K562 (cell line): ENCODE data around the gene IGSF8. TPM values are rescaled to one million over a fixed set of nuclear protein-coding genes. Genes with fewer than 3 reads are reported as not detected.

ENCODE experiments used
- ATAC-seq: fragments of 200-7000 bp; cut with Tn5 transposase; 3 replicates; pipeline ENCODE4 v1.9.1; 2020; ENCODE audit warnings: moderate library complexity
- BruUV-seq: library from RNA; stranded (reverse); fragments of 400-500 nt; replicated peaks from 2 replicates; lab custom pipeline; 2021; lab: Mats Ljungman, UMichigan
- CTCF ChIA-PET: fragments of 300-600 bp; formaldehyde crosslinking; extraction: SDS; loops from one replicate; lab custom pipeline; 2021; ENCODE audit warnings: low intra/inter-chr PET ratio; lab: Yijun Ruan, JAX
- POLR2A ChIA-PET: fragments of 300-600, 350-650 bp; sonication (Branson Sonifier 250); formaldehyde crosslinking; extraction: SDS; loops from one replicate; lab custom pipeline; 2021; ENCODE audit warnings: antibody characterized with exemption, inconsistent platforms; lab: Yijun Ruan, JAX
- DNase-seq, 4 experiments: peaks; one replicate each; pipeline versions ENCODE4 v3.0.0 to v3.0.0-alpha.2; 2011 to 2018; ENCODE audit warnings: low spot score in 3 of 4, mixed read lengths in 3 of 4; ENCODE audit errors: extremely low read depth in 1 of 4
- FAIRE-seq: peaks from 2 replicates; lab custom pipeline; 2011; peaks lifted over from hg19 to GRCh38; lab: Jason Lieb, UNC
- H2AFZ ChIP-seq: 2 replicates; pipeline ENCODE4 v1.6.0; 2011; ENCODE audit warnings: low read depth, low read length, control low read depth, inconsistent platforms
- H3K27ac ChIP-seq: fragments of 200-600 bp; 3 replicates; pipeline ENCODE4 v1.8.0; 2011; ENCODE audit warnings: low read depth, mild to moderate bottlenecking, control low read depth, inconsistent platforms, low read length, moderate library complexity, mixed read lengths; ENCODE audit errors: extremely low read depth
- H3K27me3 ChIP-seq, 2 experiments: fragments of 300-600 bp in 1 of 2; 2 replicates in 1 of 2; 3 replicates in 1 of 2; pipeline versions ENCODE4 v1.6.0 to v1.8.0; 2011; ENCODE audit warnings: inconsistent platforms in 2 of 2, low read length in 2 of 2, mild to moderate bottlenecking in 1 of 2, mixed read lengths in 1 of 2, moderate library complexity in 1 of 2; ENCODE audit not compliant: control insufficient read depth in 2 of 2, insufficient read depth in 2 of 2
- H3K36me3 ChIP-seq: fragments of 300-600 bp; 3 replicates; pipeline ENCODE4 v1.8.0; 2011; ENCODE audit warnings: mild to moderate bottlenecking, low read length, inconsistent platforms; ENCODE audit not compliant: control insufficient read depth, insufficient read depth
- H3K4me1 ChIP-seq, 2 experiments: fragments of 200-600 bp in 1 of 2; replicated peaks in 1 of 2; 2 replicates in 1 of 2; 3 replicates in 1 of 2; pipeline versions ENCODE4 v1.5.1 to v1.8.0; 2011; ENCODE audit warnings: inconsistent platforms in 2 of 2, low read length in 2 of 2, mild to moderate bottlenecking in 1 of 2, mixed read lengths in 1 of 2, moderate library complexity in 1 of 2; ENCODE audit not compliant: control insufficient read depth in 2 of 2, insufficient read depth in 2 of 2
- H3K4me2 ChIP-seq: 2 replicates; pipeline ENCODE4 v1.6.1; 2011; ENCODE audit warnings: low read length, control low read depth, inconsistent platforms, mixed read lengths; ENCODE audit not compliant: insufficient read depth
- H3K4me3 ChIP-seq: fragments of 200-600 bp; sonication (generic), shearing (Covaris generic); 2 replicates; pipeline ENCODE4 v1.5.1; 2016; ENCODE audit warnings: control low read depth, inconsistent platforms
- H3K79me2 ChIP-seq: fragments of 200-600 bp; 3 replicates; pipeline ENCODE4 v1.8.0; 2011; ENCODE audit warnings: low read length, inconsistent platforms; ENCODE audit not compliant: control insufficient read depth, insufficient read depth
- H3K9ac ChIP-seq, 2 experiments: 2 replicates each; pipeline versions ENCODE4 v1.6.0 to v1.6.1; 2011; ENCODE audit warnings: low read depth in 2 of 2, low read length in 2 of 2, control low read depth in 1 of 2, inconsistent platforms in 1 of 2, mild to moderate bottlenecking in 1 of 2, mixed read lengths in 1 of 2; ENCODE audit not compliant: insufficient read depth in 1 of 2
- H3K9me1 ChIP-seq: one replicate; pipeline ENCODE4 v1.6.0; 2011; ENCODE audit warnings: inconsistent platforms, mild to moderate bottlenecking, low read length, moderate library complexity; ENCODE audit not compliant: control insufficient read depth, insufficient read depth
- H3K9me3 ChIP-seq: replicated peaks from 2 replicates; pipeline ENCODE4 v1.5.1; 2011; ENCODE audit warnings: low read depth, low read length, inconsistent platforms; ENCODE audit not compliant: control insufficient read depth, insufficient read depth
- H4K20me1 ChIP-seq: replicated peaks from 2 replicates; pipeline ENCODE4 v1.6.1; 2011; ENCODE audit warnings: low read length, inconsistent platforms, mixed read lengths; ENCODE audit not compliant: control insufficient read depth, insufficient read depth
- CBFA2T3 ChIP-seq: fragments of 450-650 bp; IDR thresholded peaks from 2 replicates; pipeline ENCODE4 v1.6.1; 2017
- CBX1 ChIP-seq: sonication (generic); IDR thresholded peaks from 2 replicates; pipeline ENCODE4 v1.6.1; 2016; ENCODE audit warnings: antibody characterized with exemption, low read depth, mild to moderate bottlenecking
- DDX20 ChIP-seq: fragments of 450-650 bp; IDR thresholded peaks from 2 replicates; pipeline ENCODE4 v1.6.1; 2016; ENCODE audit warnings: missing genetic modification characterization, low read depth, mild to moderate bottlenecking, missing compliant biosample characterization, moderate library complexity
- ETV6 ChIP-seq, 3 experiments: fragments of 150-350 bp in 1 of 3; sonication (generic) in 1 of 3; formaldehyde crosslinking in 1 of 3; IDR thresholded peaks; 2 replicates each; pipeline versions ENCODE4 v1.6.1 to v1.8.0; 2014 to 2022; ENCODE audit warnings: borderline replicate concordance in 2 of 3, low read depth in 2 of 3, antibody characterized with exemption in 1 of 3, low read length in 1 of 3, mild to moderate bottlenecking in 1 of 3, missing genetic modification reagents in 1 of 3
- FOXP1 ChIP-seq: sonication (generic); formaldehyde crosslinking; IDR thresholded peaks from 2 replicates; pipeline ENCODE4 v1.8.0; 2022; ENCODE audit warnings: mild to moderate bottlenecking, missing genetic modification reagents
- GABPB1 ChIP-seq: sonication (generic); formaldehyde crosslinking; IDR thresholded peaks from 2 replicates; pipeline ENCODE4 v1.8.0; 2022; ENCODE audit warnings: mild to moderate bottlenecking, missing genetic modification reagents
- GATAD2A ChIP-seq: fragments of 450-650 bp; IDR thresholded peaks from 2 replicates; pipeline ENCODE4 v1.6.1; 2017
- ILF3 ChIP-seq: fragments of 450-650 bp; IDR thresholded peaks from 2 replicates; pipeline ENCODE4 v1.6.1; 2018; ENCODE audit warnings: antibody characterized with exemption, mild to moderate bottlenecking, moderate library complexity, borderline replicate concordance
- NRF1 ChIP-seq, 2 experiments: fragments of 450-650 bp; IDR thresholded peaks in 1 of 2; conservative IDR thresholded peaks in 1 of 2; 2 replicates each; pipeline ENCODE4 v1.6.1; 2014; ENCODE audit warnings: mild to moderate bottlenecking in 2 of 2
- SIRT6 ChIP-seq: IDR thresholded peaks from one replicate; pipeline ENCODE4 v1.6.1; 2012; ENCODE audit warnings: low read depth, mild to moderate bottlenecking, control low read depth, inconsistent platforms, low read length, moderate library complexity
- ZNF778 ChIP-seq: fragments of 450-650 bp; formaldehyde crosslinking; IDR thresholded peaks from 2 replicates; pipeline ENCODE4 v1.4.0; 2020; ENCODE audit warnings: mild to moderate bottlenecking, moderate library complexity
- ZNF79 ChIP-seq: fragments of 250-450 bp; sonication (Bioruptor Pico); IDR thresholded peaks from 2 replicates; pipeline ENCODE4 v1.4.0; 2020; ENCODE audit warnings: low read depth, mild to moderate bottlenecking, moderate library complexity
- WGBS: fragments of 100-300 bp; shearing (Covaris generic); methylation state at CpG from one replicate; pipeline ENCODE4 v1.1.6; 2016; ENCODE audit warnings: low coverage, mixed read lengths; ENCODE audit not compliant: insufficient coverage; ENCODE audit errors: missing lambda C conversion rate; 5-methylcytosine and 5-hydroxymethylcytosine counted together
- in situ Hi-C: fragments of 300-500 bp; cut with MboI; formaldehyde crosslinking; loops from 4 replicates; pipeline ENCODE4 v1.15.0; 2018; ENCODE audit warnings: inconsistent platforms, mixed read lengths
- intact Hi-C: fragments of 100-400 bp; cut with micrococcal nuclease; formaldehyde crosslinking; loops from 2 replicates; pipeline ENCODE4 v1.14.2; 2022
- polyA plus RNA-seq, 8 experiments: library from polyadenylated mRNA; depleted of rRNA in 4 of 8; stranded (reverse) in 5 of 8; unstranded in 3 of 8; fragments of >200 nt; fragmentation: Nextera tagmentation in 2 of 8; fragmentation: Illumina TruSeq in 1 of 8; extraction: Ambion mirVana in 2 of 8; extraction: Trizol in 1 of 8; gene quantifications; 2 replicates each; pipeline versions ENCODE4 v1.2.1 to v1.2.3, GENCODE V29; 2011 to 2014; ENCODE audit warnings: inconsistent platforms in 1 of 8, missing spikeins in 1 of 8
- total RNA-seq, 7 experiments: library from RNA; depleted of rRNA in 6 of 7; stranded (reverse); fragments of >200 nt in 6 of 7; fragmentation: Illumina TruSeq in 2 of 7; extraction: Trizol in 2 of 7; gene quantifications; 2 replicates each; pipeline versions ENCODE4 v1.2.1 to v1.2.3, GENCODE V29; 2011 to 2021; ENCODE audit warnings: low replicate concordance in 1 of 7
- TF ChIP-seq, protein P1 (sequence below): fragments of 450-650 bp; formaldehyde crosslinking; IDR thresholded peaks from 2 replicates; pipeline ENCODE4 v1.4.0; 2022; ENCODE audit warnings: missing genetic modification characterization
- TF ChIP-seq, protein P2 (sequence below): fragments of 250-450 bp; sonication (Bioruptor Pico); IDR thresholded peaks from 2 replicates; pipeline ENCODE4 v1.8.0; 2021; ENCODE audit warnings: moderate library complexity, mild to moderate bottlenecking, inconsistent platforms

IGSF8 gene
- total and polyA plus RNA-seq, 9 of the 15 experiments (the other 6 are each of a cell fraction or from before 2014, with no cell fraction given) = 0.32 to 11.7 (median 3.2) TPM

DNA sequence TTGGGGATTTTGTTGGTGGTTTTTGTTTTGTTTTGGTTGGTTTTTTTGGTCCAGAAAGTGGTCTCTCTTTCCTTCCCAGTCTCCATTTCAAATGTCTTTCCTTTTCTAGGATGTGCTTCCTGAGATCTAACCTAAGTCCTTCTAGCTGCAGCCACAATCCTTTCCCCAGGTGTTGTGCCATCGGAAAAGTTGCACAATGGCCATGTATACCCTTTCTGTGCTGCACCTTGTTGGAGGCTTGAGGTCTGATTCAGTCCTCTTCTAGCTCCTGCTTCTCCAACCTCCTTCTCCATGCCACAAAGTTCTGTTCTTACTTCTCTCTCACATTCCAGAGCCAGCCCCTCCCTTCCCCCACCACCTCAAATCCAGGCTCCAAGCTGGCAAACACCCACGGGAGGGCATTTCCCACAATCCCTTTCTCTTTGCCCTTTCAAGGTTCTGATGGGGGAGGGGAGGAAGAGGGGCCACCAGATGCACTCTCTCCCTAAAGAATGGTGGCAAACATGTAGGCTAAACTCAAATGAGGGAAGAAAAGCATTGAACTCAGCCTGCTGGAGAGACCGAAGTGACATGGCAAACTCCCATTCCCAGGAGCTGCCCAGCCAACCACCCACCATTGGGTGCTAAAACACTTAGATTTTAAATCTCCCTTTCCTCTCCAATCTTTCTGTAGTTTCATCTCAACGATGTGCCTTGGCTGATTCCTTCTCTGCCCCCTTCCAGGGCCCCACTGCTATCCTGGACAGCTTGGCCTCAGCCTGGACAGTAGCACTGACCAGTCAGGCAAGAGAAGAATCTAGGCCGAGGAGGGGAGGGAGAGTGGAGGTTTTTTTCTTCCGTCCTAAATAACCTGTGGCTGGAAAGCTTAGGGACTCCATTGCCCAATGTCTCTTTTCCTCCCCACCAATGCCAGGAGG, 31.3 kb downstream of the IGSF8 start:
- no peaks in the 10 kb centered on the region for H3K79me2 ChIP-seq
- intact Hi-C loops = no loop called here
- H3K36me3 ChIP-seq = no peaks in the 10 kb centered on the region
- TF ChIP-seq CBFA2T3 (no peak), GATAD2A (no peak), FOXP1 (CRISPR knock-in tag) (no peak), DDX20 (tag) (no peak), ZNF778 (no peak), ILF3 (no peak), NRF1 (conservative IDR thresholded peaks at IDR 0.05 in 1 of 2, IDR thresholded peaks at IDR 0.05 in 1 of 2) (no peak), CBX1 (no peak), ETV6 (IDR thresholded peaks at IDR 0.05; ENCODE audit: borderline replicate concordance in 1 of 2, low read depth in 2 of 2, low read length in 1 of 2) (no peak), ETV6 (CRISPR knock-in tag; IDR thresholded peaks at IDR 0.05; ENCODE audit: borderline replicate concordance) (no peak), SIRT6 (no peak), ZNF79 (CRISPR knock-in tag) (no peak), GABPB1 (CRISPR knock-in tag) (no peak)
- TF ChIP-seq, protein P1, sequence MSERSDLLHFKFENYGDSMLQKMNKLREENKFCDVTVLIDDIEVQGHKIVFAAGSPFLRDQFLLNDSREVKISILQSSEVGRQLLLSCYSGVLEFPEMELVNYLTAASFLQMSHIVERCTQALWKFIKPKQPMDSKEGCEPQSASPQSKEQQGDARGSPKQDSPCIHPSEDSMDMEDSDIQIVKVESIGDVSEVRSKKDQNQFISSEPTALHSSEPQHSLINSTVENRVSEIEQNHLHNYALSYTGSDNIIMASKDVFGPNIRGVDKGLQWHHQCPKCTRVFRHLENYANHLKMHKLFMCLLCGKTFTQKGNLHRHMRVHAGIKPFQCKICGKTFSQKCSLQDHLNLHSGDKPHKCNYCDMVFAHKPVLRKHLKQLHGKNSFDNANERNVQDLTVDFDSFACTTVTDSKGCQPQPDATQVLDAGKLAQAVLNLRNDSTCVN (CRISPR knock-in tag) = no peak
- TF ChIP-seq, protein P2, sequence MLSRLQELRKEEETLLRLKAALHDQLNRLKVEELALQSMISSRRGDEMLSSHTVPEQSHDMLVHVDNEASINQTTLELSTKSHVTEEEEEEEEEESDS (CRISPR knock-in tag) = no peak
- H3K9ac ChIP-seq = no peak overlapping the region
- H3K4me1 ChIP-seq = peaks cover 0 to 13% of the 10 kb centered on the region in 2 experiments; a peak in 3 of 5 replicates
- 3% methylated on average over 6 of the region's 6 CpGs for WGBS
- no peaks in the 10 kb centered on the region; the same call in 1 of the 2 replicates for H4K20me1 ChIP-seq
- H3K27ac ChIP-seq = no peak overlapping the region
- no peak overlapping the region for H3K4me2 ChIP-seq
- ChIA-PET POLR2A (interaction anchor here (0.7 to 1.2 kb wide), 3 partner anchors 11 to 352 kb away, joined by 3 to 4 read pairs (median 3); no protein-coding TSS in a partner anchor), CTCF (no interaction called here)
- H3K9me3 ChIP-seq = no peaks in the 10 kb centered on the region
- ATAC-seq = no peak
- no TSS peak for BruUV-seq
- FAIRE-seq = no peak
- in situ Hi-C loops = no loop called here
- no peak overlapping the region for H2AFZ ChIP-seq
- no peak overlapping the region for H3K4me3 ChIP-seq
- H3K27me3 ChIP-seq = peaks cover 16 to 64% of the 10 kb centered on the region in 2 experiments; a peak in 4 of 5 replicates
- H3K9me1 ChIP-seq = no peaks in the 10 kb centered on the region
- DNase-seq = no peak
